GM12873 (cell line): ENCODE data around the gene NUPR2.

ENCODE experiments used
- TF ChIP-seq, protein P1 (sequence below): IDR thresholded peaks from 2 replicates; pipeline ENCODE4 v1.5.1; 2012; ENCODE audit warnings: low read depth, mild to moderate bottlenecking, moderate library complexity, low read length, control low read depth; ENCODE audit not compliant: insufficient read depth; ENCODE audit errors: missing control alignments

Gene NUPR2, protein sequence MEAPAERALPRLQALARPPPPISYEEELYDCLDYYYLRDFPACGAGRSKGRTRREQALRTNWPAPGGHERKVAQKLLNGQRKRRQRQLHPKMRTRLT

DNA sequence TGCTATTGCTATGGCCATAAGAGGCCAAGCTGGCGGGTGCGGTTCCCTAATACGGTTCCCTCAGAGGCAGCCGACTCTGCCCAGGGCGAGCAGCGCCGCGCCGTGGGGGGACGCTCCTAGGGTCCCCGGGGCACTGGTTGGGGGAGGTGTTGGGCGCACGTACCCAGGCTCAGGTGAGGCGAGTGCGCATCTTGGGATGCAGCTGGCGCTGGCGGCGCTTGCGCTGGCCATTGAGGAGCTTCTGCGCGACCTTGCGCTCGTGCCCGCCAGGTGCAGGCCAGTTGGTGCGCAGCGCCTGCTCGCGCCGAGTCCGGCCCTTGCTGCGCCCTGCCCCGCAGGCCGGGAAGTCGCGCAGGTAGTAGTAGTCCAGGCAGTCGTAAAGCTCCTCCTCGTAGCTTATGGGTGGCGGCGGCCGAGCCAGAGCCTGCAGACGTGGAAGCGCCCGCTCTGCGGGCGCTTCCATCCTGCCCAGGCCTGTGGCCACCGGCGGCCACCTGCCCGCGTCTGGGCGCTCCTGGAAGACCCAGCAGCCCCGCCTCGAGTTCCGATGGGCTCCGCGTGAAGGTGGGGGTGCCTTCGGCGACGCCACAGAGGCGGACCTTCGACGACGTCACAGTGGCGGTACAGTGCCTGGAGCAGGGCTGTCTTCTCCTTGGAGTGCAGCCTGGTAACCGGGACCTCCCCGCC is at the start of gene NUPR2:
Gene NUPR2, minus strand, starts transcription at position 566 of the 687 bp plus-strand sequence. Its CDS starts 103 bp downstream, at position 463.
- TF ChIP-seq, protein P1, sequence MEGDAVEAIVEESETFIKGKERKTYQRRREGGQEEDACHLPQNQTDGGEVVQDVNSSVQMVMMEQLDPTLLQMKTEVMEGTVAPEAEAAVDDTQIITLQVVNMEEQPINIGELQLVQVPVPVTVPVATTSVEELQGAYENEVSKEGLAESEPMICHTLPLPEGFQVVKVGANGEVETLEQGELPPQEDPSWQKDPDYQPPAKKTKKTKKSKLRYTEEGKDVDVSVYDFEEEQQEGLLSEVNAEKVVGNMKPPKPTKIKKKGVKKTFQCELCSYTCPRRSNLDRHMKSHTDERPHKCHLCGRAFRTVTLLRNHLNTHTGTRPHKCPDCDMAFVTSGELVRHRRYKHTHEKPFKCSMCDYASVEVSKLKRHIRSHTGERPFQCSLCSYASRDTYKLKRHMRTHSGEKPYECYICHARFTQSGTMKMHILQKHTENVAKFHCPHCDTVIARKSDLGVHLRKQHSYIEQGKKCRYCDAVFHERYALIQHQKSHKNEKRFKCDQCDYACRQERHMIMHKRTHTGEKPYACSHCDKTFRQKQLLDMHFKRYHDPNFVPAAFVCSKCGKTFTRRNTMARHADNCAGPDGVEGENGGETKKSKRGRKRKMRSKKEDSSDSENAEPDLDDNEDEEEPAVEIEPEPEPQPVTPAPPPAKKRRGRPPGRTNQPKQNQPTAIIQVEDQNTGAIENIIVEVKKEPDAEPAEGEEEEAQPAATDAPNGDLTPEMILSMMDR, result no peak

DNA sequence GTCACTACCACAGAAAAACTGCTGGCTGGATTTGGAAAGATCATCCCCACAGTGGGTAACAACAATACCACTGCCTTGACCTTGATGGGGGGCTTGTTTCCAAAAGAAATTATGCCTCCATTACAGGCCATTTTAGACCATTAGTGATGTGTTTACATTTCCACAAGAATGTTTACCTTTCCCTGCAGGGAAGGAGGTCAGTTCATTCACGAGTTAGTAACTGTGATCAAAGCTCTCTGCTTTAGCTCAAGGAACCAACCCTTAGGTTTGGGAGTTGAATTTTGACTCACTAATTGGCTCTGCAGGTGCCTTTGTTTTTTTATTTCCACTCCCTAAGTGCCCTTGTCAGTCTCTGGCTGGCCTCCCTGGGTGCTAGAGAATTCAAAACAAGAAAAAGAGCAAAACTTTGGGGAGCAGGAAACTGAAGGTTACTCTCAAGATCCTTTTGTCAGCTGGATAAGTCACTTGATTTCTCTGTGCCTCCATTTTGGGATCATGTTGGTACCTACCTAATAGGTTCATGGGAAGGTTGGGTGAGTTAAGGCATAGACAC is 41.1 kb upstream of the NUPR2 start:
- TF ChIP-seq, protein P1, result no peak

DNA sequence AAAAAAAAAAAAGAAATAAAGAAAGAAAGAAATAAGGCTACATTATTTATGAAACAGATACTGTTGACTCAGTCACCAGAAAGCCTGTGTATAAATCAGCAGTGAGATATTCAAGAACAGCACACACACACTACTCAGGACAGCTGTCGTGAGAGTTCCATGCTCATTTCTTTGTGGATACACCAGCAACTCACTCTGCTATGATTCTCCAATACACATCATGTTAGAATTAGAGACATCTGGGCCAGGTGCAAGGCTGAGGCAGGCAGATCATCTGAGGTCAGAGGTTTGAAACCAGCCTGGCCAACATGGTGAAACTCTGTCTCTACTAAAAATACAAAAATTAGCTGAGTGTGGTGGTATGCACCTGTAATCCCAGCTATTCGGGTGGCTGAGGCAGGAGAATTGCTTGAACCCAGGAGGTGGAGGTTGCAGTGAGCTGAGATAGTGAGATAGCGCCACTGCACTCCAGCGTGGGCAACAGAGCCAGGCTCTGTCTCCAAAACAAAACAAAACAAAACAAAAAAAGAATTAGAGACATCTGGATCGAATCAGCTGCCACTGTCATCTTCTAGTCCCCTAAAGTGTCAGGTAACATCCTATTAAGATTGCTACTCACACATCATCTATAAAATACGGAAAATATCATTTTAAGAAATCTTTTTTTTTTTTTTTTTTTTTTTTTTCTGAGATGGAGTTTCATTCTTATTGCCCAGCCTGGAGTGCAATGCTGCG is 11.2 kb upstream of the NUPR2 start:
- TF ChIP-seq, protein P1, result no peak

DNA sequence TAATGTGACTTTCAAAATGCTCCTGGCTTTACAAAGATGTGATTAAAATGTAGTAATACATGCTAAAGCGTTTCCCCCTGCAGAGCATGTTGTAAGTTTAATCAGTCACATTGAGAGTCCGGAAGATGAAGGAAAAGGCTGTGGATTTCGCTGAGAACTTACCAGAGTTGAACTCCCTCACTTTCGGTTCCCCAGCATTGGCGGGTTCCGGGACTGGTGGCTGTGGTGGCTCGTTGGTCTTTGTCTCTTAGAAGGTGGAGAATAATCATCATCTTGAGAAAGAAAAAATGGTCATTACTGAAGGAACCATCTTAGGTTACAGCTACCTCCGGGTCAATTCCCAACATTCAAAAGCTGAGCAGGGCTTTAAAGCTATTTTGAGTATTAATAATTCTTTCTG is 9.6 kb upstream of the NUPR2 start:
- TF ChIP-seq, protein P1, result no peak

DNA sequence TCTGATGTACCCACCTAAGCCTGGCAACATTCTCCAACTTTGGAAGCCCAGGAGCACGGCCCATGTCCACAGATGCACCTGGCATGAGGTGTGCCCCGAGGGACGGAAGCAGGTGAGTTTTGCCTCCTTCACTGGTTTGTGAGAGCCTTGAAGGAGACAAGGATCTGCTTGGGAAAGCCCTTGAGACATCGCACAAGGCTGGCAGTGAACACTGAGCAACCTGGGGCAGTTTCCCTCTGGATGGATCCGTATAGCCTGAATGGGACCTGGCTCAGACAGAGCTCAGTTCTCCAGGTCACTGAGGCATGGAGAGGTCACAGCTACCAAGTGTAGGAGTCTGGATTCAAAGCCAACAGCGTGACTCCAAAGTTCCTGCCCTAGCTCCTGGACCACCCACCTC is 8.8 kb upstream of the NUPR2 start:
- TF ChIP-seq, protein P1, result no peak

DNA sequence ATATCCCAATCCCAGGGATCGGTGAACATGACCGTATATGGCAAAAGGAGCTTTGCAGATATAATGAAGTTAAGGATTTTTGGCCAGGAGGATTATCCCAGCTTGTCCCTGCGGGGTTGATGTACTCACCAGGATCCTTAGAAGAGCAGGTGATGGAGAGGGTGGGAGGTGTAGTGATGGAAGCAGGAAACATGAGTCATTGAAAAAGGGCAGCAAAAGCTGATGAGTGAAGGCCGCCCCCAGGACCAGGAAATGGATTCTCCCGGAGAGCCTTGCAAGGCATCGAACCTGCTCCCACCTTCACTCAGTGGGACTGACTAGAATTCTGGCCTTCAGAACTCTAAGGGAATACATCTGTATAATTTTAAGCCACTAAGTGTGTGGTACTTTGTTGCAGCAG is 5.2 kb upstream of the NUPR2 start:
- TF ChIP-seq, protein P1, result no peak

DNA sequence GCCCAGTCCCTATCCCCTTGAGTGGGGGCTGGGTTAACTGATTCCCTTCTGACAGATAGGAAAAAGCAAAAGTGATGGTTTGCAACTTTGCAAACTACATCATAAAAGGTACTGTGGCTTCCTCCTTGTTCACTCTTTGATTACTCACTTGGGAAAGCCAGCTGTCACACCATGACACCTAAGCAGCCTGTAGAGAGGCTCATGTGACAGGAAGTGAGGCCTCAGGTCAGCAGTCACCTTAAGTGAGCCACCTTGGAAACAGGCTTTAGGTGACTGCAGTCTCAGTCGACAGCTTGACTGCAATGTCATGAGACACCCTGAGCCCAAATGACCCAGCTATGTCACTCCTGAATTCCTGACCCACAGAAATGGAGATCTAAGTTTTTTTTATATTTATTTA is 5.6 kb downstream of the NUPR2 start:
- TF ChIP-seq, protein P1, result no peak
